22Rv1 (cell line): ENCODE data around the gene CCDC9.

Experiments used
- CTCF ChIP-seq: fragments of 450-650 bp; IDR thresholded peaks from 2 replicates; pipeline ENCODE4 v1.5.1; 2017; ENCODE audit warnings: mild to moderate bottlenecking
- ZFX ChIP-seq: fragments of 450-650 bp; IDR thresholded peaks from 2 replicates; pipeline ENCODE4 v1.6.1; 2017; ENCODE audit warnings: antibody characterized with exemption, borderline replicate concordance

GRCh38 chr19:47316513-47316912, 60.2 kb downstream of the CCDC9 start:
- TF ChIP-seq CTCF (no peak), ZFX (no peak)
